HG03558 (cell line): ENCODE data around the gene GNE.
A peak's percentile ranks its signal among the peaks of the same experiment; 100 is the strongest.
"Not testable (repeated sequence)": the region's sequence is repeated elsewhere in the genome, so short reads cannot be mapped to it uniquely, and the experiment has no call there.

Experiments used
- ATAC-seq: cut with Tn5 transposase; IDR thresholded peaks from one replicate; pipeline ENCODE4 v1.9.1; 2021; ENCODE audit warnings: moderate number of reproducible peaks; ENCODE audit not compliant: unreplicated experiment; ENCODE audit errors: extremely low read depth

GNE gene

GRCh38 chr9:36258208-36258995 lies at the start of gene GNE:
TSS of gene GNE (minus strand) at chr9:36258448. CDS start at chr9:36249355, 9,093 bp downstream.
- peak; percentile 65 for ATAC-seq

- no peak for ATAC-seq
Measured at GRCh38 chr9:36306471-36307306, 48.4 kb upstream of the GNE start.

- not testable (repeated sequence) for ATAC-seq
Measured at GRCh38 chr9:36304366-36304765, 46.1 kb upstream of the GNE start.

- no peak for ATAC-seq
Measured at GRCh38 chr9:36301227-36301626, 43.0 kb upstream of the GNE start.

GRCh38 chr9:36298566-36298965 lies 40.3 kb upstream of the GNE start:
- ATAC-seq: no peak

- no peak for ATAC-seq
Measured at GRCh38 chr9:36297798-36298197, 39.5 kb upstream of the GNE start.

- ATAC-seq: not testable (repeated sequence)
Measured at GRCh38 chr9:36294996-36295395, 36.7 kb upstream of the GNE start.

- no peak for ATAC-seq
Measured at GRCh38 chr9:36293918-36294317, 35.7 kb upstream of the GNE start.

- ATAC-seq: no peak
Measured at GRCh38 chr9:36293171-36293570, 34.9 kb upstream of the GNE start.

- ATAC-seq: no peak
Measured at GRCh38 chr9:36292641-36293040, 34.4 kb upstream of the GNE start.

GRCh38 chr9:36290996-36291395 lies 32.7 kb upstream of the GNE start:
- no peak for ATAC-seq

GRCh38 chr9:36289836-36290435 lies 31.7 kb upstream of the GNE start:
- ATAC-seq: no peak

GRCh38 chr9:36288070-36288469 lies 29.8 kb upstream of the GNE start:
- no peak for ATAC-seq

GRCh38 chr9:36286388-36286787 lies 28.1 kb upstream of the GNE start:
- ATAC-seq: no peak

- no peak for ATAC-seq
Measured at GRCh38 chr9:36284226-36284625, 26.0 kb upstream of the GNE start.

GRCh38 chr9:36282275-36282674 lies 24.0 kb upstream of the GNE start:
- ATAC-seq: no peak

- ATAC-seq: no peak
Measured at GRCh38 chr9:36280989-36281388, 22.7 kb upstream of the GNE start.

- ATAC-seq: no peak
Measured at GRCh38 chr9:36278243-36278642, 20.0 kb upstream of the GNE start.

GRCh38 chr9:36276781-36277181 lies 18.5 kb upstream of the GNE start:
- ATAC-seq: no peak

GRCh38 chr9:36276254-36276653 lies 18.0 kb upstream of the GNE start:
- ATAC-seq: no peak

GRCh38 chr9:36275060-36275459 lies 16.8 kb upstream of the GNE start:
- ATAC-seq: no peak
